Measurements from ENCODE around the gene WDR7. TPM values are rescaled to one million over a fixed set of nuclear protein-coding genes. Genes with fewer than 3 reads are reported as not detected.

WDR7 gene
- total and polyA plus RNA-seq, 9 of the 15 experiments (the other 6 are each of a cell fraction or from before 2014, with no cell fraction given), result 1.4 to 9.4 (median 5.3) TPM

DNA sequence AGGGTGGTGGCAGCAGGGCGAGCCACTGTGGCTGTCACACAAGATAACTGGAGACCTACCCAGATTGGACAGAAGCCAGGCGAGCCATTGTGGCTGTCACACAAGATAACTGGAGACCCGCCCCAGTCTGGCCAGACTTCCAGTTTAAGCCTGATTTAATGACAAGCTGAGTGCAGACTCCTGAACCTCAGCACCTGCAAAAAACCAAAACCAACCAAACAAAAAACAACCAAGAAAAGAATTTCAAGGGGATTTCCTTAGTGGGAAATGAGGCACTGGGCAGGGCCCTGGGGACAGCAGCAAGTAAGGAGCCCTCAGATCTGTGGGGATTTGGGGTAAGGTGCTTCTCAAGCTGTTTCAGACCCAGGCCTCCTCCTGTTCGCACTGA is 400.5 kb downstream of the WDR7 start (continued):
- TF ChIP-seq, protein P1, sequence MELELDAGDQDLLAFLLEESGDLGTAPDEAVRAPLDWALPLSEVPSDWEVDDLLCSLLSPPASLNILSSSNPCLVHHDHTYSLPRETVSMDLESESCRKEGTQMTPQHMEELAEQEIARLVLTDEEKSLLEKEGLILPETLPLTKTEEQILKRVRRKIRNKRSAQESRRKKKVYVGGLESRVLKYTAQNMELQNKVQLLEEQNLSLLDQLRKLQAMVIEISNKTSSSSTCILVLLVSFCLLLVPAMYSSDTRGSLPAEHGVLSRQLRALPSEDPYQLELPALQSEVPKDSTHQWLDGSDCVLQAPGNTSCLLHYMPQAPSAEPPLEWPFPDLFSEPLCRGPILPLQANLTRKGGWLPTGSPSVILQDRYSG (tag; conservative IDR thresholded peaks at IDR 0.05; ENCODE audit: low read depth), result no peak
- no peak for TF ChIP-seq ZZZ3 (IDR thresholded peaks at IDR 0.05)
- TF ChIP-seq, protein P2, sequence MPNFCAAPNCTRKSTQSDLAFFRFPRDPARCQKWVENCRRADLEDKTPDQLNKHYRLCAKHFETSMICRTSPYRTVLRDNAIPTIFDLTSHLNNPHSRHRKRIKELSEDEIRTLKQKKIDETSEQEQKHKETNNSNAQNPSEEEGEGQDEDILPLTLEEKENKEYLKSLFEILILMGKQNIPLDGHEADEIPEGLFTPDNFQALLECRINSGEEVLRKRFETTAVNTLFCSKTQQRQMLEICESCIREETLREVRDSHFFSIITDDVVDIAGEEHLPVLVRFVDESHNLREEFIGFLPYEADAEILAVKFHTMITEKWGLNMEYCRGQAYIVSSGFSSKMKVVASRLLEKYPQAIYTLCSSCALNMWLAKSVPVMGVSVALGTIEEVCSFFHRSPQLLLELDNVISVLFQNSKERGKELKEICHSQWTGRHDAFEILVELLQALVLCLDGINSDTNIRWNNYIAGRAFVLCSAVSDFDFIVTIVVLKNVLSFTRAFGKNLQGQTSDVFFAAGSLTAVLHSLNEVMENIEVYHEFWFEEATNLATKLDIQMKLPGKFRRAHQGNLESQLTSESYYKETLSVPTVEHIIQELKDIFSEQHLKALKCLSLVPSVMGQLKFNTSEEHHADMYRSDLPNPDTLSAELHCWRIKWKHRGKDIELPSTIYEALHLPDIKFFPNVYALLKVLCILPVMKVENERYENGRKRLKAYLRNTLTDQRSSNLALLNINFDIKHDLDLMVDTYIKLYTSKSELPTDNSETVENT (CRISPR knock-in tag; IDR thresholded peaks at IDR 0.05), result no peak
- TF ChIP-seq ARID1B (IDR thresholded peaks at IDR 0.05), result peak; percentile 94
- no peak for TF ChIP-seq TEAD2 (tag; IDR thresholded peaks at IDR 0.05)
- TF ChIP-seq, protein P3, sequence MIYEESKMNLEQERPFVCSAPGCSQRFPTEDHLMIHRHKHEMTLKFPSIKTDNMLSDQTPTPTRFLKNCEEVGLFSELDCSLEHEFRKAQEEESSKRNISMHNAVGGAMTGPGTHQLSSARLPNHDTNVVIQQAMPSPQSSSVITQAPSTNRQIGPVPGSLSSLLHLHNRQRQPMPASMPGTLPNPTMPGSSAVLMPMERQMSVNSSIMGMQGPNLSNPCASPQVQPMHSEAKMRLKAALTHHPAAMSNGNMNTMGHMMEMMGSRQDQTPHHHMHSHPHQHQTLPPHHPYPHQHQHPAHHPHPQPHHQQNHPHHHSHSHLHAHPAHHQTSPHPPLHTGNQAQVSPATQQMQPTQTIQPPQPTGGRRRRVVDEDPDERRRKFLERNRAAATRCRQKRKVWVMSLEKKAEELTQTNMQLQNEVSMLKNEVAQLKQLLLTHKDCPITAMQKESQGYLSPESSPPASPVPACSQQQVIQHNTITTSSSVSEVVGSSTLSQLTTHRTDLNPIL (CRISPR knock-in tag; IDR thresholded peaks at IDR 0.05), result no peak
- no peak for TF ChIP-seq PHF8 (IDR thresholded peaks at IDR 0.05; ENCODE audit: borderline replicate concordance, low read length)
- TF ChIP-seq HDAC6 (IDR thresholded peaks at IDR 0.05; ENCODE audit: low read depth, low read length), result no peak
- no peak for TF ChIP-seq ZNF586 (CRISPR knock-in tag; conservative IDR thresholded peaks at IDR 0.05)
- no peak for TF ChIP-seq KDM4B (IDR thresholded peaks at IDR 0.05; ENCODE audit: borderline replicate concordance in 2 of 2, low read depth in 1 of 2)
- peak; percentile 35 for TF ChIP-seq HMGN3 (IDR thresholded peaks at IDR 0.05; ENCODE audit: borderline replicate concordance, extremely low read depth, insufficient read length, low read depth, low read length)
- TF ChIP-seq TCF7L2 (IDR thresholded peaks at IDR 0.05; ENCODE audit: low read depth, low read length), result no peak
- no peak for TF ChIP-seq KAT2B (IDR thresholded peaks at IDR 0.05; ENCODE audit: low read depth, low read length)
- TF ChIP-seq LEF1 (IDR thresholded peaks at IDR 0.05), result 0 out of 2 replicates have a peak, but pooled peaks have one; percentile 30
- peak; percentile 95 for TF ChIP-seq SMAD4 (CRISPR knock-in tag; conservative IDR thresholded peaks at IDR 0.05)
- TF ChIP-seq ZNF699 (CRISPR knock-in tag; IDR thresholded peaks at IDR 0.05; ENCODE audit: insufficient replicate concordance), result no peak
- no peak for TF ChIP-seq NR2F6 (CRISPR knock-in tag; IDR thresholded peaks at IDR 0.05)
- TF ChIP-seq, protein P4, sequence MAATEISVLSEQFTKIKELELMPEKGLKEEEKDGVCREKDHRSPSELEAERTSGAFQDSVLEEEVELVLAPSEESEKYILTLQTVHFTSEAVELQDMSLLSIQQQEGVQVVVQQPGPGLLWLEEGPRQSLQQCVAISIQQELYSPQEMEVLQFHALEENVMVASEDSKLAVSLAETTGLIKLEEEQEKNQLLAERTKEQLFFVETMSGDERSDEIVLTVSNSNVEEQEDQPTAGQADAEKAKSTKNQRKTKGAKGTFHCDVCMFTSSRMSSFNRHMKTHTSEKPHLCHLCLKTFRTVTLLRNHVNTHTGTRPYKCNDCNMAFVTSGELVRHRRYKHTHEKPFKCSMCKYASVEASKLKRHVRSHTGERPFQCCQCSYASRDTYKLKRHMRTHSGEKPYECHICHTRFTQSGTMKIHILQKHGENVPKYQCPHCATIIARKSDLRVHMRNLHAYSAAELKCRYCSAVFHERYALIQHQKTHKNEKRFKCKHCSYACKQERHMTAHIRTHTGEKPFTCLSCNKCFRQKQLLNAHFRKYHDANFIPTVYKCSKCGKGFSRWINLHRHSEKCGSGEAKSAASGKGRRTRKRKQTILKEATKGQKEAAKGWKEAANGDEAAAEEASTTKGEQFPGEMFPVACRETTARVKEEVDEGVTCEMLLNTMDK (IDR thresholded peaks at IDR 0.05; ENCODE audit: borderline replicate concordance, insufficient read depth, low read depth, low read length, poor library complexity, severe bottlenecking), result no peak
- TF ChIP-seq CXXC5 (CRISPR knock-in tag; IDR thresholded peaks at IDR 0.05), result no peak; the same call in 1 of the 2 replicates
- no peak for TF ChIP-seq GABPA (tag; conservative IDR thresholded peaks at IDR 0.05; ENCODE audit: low read depth)

Measured in K562 (cell line).